Measurements from ENCODE around the gene LDHAL6A. TPM values are rescaled to one million over a fixed set of nuclear protein-coding genes. Genes with fewer than 3 reads are reported as not detected.

The LDHAL6A gene
- total RNA-seq, 1 donor from 2014 or later = not detected

DNA sequence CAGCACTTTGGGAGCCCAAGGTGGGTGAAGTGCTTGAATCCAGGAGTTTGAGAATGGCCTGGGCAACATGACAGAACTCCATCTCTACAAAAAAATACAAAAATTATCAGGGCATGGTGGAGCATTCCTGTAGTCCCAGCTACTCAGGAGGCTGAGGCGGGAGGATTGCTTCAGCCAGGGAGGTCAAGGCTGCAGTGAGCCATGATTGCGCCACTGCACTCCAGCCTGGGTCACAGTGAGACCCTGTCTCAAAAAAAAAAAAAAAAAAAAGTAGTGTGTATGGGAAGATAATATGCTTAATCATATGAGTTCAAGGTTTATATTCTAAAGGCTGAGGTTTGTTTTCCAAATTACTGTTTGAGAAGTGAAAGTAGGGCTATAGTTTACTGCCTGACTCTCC lies 10.7 kb downstream of the LDHAL6A start:
- Mint-ChIP-seq H3K36me3 (ENCODE audit: low read depth, unreplicated experiment) (no peaks in the 10 kb centered on the region), H3K4me3 (ENCODE audit: unreplicated experiment) (no peak overlapping the region), H3K27me3 (ENCODE audit: unreplicated experiment) (no peaks in the 10 kb centered on the region), H3K4me1 (ENCODE audit: unreplicated experiment) (no peaks in the 10 kb centered on the region), H3K9me3 (ENCODE audit: unreplicated experiment) (no peaks in the 10 kb centered on the region), H3K27ac (ENCODE audit: unreplicated experiment) (no peak overlapping the region)
- DNase-seq (ENCODE audit: low spot score) = no peak
- TF ChIP-seq CTCF (IDR thresholded peaks at IDR 0.05; ENCODE audit: unreplicated experiment) = no peak

GRCh38 chr11:18468059-18468458 lies 12.4 kb downstream of the LDHAL6A start:
- H3K27me3 Mint-ChIP-seq (ENCODE audit: unreplicated experiment) = no peaks in the 10 kb centered on the region
- H3K4me3 Mint-ChIP-seq (ENCODE audit: unreplicated experiment) = no peak overlapping the region
- no peaks in the 10 kb centered on the region for H3K4me1 Mint-ChIP-seq (ENCODE audit: unreplicated experiment)
- H3K27ac Mint-ChIP-seq (ENCODE audit: unreplicated experiment) = no peak overlapping the region
- no peaks in the 10 kb centered on the region for H3K36me3 Mint-ChIP-seq (ENCODE audit: low read depth, unreplicated experiment)
- TF ChIP-seq CTCF (IDR thresholded peaks at IDR 0.05; ENCODE audit: unreplicated experiment) = no peak
- H3K9me3 Mint-ChIP-seq (ENCODE audit: unreplicated experiment) = no peaks in the 10 kb centered on the region
- DNase-seq (ENCODE audit: low spot score) = no peak

- Mint-ChIP-seq H3K9me3 (ENCODE audit: unreplicated experiment) (no peaks in the 10 kb centered on the region), H3K36me3 (ENCODE audit: low read depth, unreplicated experiment) (no peaks in the 10 kb centered on the region)
These were observed 13.3 kb downstream of the LDHAL6A start for GRCh38 chr11:18468961-18469360.

DNA sequence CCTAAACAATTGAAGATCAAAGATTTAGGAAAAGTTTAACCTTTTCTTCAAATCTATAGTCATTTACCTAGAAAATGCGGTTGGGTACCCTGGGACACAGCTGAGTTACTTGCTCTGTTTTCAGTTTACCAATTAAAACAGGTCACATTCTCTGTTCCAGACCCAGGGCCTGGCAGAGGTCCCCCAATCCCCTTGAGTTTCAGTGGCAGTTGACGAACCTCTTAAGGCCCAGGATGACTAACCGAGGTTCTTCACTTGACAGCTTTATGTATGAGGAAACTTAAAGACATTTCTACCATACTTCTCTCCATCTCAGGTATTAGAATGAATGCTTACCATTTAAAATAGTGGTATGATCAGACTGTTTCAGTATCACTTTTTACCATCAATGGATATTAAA lies 16.3 kb downstream of the LDHAL6A start:
- H3K27me3 Mint-ChIP-seq (ENCODE audit: unreplicated experiment) = no peaks in the 10 kb centered on the region
- no peak overlapping the region for H3K27ac Mint-ChIP-seq (ENCODE audit: unreplicated experiment)
- no peak overlapping the region for H3K4me3 Mint-ChIP-seq (ENCODE audit: unreplicated experiment)
- no peaks in the 10 kb centered on the region for H3K4me1 Mint-ChIP-seq (ENCODE audit: unreplicated experiment)
- H3K36me3 Mint-ChIP-seq (ENCODE audit: low read depth, unreplicated experiment) = no peaks in the 10 kb centered on the region
- H3K9me3 Mint-ChIP-seq (ENCODE audit: unreplicated experiment) = no peaks in the 10 kb centered on the region
- no peak for TF ChIP-seq CTCF (IDR thresholded peaks at IDR 0.05; ENCODE audit: unreplicated experiment)
- DNase-seq (ENCODE audit: low spot score) = no peak

More at GRCh38 chr11:18468961-18469360, 13.3 kb downstream of the LDHAL6A start:
- Mint-ChIP-seq H3K4me3 (ENCODE audit: unreplicated experiment) (no peak overlapping the region), H3K27ac (ENCODE audit: unreplicated experiment) (no peak overlapping the region), H3K4me1 (ENCODE audit: unreplicated experiment) (no peaks in the 10 kb centered on the region), H3K27me3 (ENCODE audit: unreplicated experiment) (no peaks in the 10 kb centered on the region)
- TF ChIP-seq CTCF (IDR thresholded peaks at IDR 0.05; ENCODE audit: unreplicated experiment) = no peak
- no peak for DNase-seq (ENCODE audit: low spot score)

DNA sequence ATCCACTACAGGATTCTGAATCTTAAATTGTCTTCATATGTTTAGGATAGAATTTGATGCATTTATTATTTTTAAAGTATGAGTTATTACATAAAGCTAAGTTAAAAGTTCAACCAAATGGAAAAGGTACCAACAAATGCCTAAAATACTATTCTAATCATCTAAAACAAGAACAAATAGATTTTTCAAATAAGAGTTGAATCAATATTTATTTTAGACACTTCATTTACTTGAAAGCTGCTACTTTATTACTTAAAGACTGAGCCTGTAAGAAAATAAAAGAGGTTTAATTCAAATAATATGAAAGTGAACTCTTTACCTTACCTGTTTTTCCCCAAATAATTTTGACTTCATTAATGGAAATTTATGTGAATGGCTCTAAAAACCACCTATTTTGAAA lies 16.9 kb downstream of the LDHAL6A start:
- H3K27me3 Mint-ChIP-seq (ENCODE audit: unreplicated experiment) = no peaks in the 10 kb centered on the region
- no peaks in the 10 kb centered on the region for H3K9me3 Mint-ChIP-seq (ENCODE audit: unreplicated experiment)
- H3K4me1 Mint-ChIP-seq (ENCODE audit: unreplicated experiment) = no peaks in the 10 kb centered on the region
- DNase-seq (ENCODE audit: low spot score) = no peak
- no peak overlapping the region for H3K4me3 Mint-ChIP-seq (ENCODE audit: unreplicated experiment)
- no peak overlapping the region for H3K27ac Mint-ChIP-seq (ENCODE audit: unreplicated experiment)
- TF ChIP-seq CTCF (IDR thresholded peaks at IDR 0.05; ENCODE audit: unreplicated experiment) = no peak
- peaks cover 1% of the 10 kb centered on the region for H3K36me3 Mint-ChIP-seq (ENCODE audit: low read depth, unreplicated experiment)
